ENCODE measurements around the gene PROK2.

Gene PROK2

DNA sequence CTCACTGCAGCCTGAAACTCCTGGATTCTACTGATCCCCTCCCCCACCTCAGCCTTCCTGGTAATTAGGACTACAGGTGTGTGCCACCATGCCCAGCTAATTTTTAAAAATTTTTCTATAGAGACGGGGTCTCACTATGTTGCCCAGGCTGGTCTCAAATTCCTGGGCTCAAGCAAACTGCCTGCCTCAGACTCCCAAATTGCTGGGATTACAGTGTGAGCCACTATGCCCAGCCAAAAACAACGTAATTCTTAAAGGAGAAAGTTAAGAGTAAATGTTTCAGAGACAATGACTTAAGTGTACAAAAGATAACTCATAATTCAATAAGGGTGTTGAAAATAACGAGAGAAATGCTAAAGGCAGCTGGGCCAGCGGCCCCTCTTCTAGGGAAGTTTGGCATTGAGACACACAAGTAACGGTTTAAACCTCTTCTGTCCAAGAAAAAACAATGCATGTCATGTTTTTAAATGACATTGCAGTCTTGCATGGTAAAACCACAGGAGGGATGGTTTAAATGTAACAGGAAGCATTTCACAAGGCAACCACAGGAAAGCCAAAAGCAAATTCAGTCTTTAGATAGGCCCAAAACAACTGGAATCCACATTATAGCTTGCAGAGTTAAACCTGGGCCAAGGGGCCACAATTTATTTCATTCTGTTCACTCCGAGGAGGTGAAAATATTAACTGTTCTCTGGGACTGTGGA is 5.1 kb downstream of the PROK2 start:
- TF ChIP-seq GATA1 (IDR thresholded peaks at IDR 0.05; ENCODE audit: low read depth, low read length), result no peak
- no peak for TF ChIP-seq POLR2A (IDR thresholded peaks at IDR 0.05; ENCODE audit: low read length)
- DNase-seq, result no peak

DNA sequence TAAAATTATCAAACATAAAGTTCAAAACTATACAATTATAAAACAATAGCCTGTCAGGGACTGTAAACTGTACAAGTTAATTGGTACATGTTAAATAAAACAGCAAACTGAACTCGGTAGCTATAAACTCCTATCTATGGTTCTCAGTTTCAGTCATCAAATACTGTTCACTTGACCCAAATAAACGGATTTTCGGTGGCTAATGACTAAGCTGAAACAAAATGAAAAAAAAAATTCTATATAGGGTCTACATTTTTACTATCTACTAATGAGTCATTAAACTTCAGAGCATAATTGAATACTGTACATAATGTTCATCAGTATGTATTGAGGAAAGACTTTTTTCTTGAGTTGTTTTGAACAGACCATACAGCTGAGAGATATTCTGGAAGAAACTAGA is 6.6 kb downstream of the PROK2 start:
- TF ChIP-seq GATA1 (IDR thresholded peaks at IDR 0.05; ENCODE audit: low read depth, low read length) (no peak), POLR2A (IDR thresholded peaks at IDR 0.05; ENCODE audit: low read length) (no peak)
- DNase-seq, result no peak

DNA sequence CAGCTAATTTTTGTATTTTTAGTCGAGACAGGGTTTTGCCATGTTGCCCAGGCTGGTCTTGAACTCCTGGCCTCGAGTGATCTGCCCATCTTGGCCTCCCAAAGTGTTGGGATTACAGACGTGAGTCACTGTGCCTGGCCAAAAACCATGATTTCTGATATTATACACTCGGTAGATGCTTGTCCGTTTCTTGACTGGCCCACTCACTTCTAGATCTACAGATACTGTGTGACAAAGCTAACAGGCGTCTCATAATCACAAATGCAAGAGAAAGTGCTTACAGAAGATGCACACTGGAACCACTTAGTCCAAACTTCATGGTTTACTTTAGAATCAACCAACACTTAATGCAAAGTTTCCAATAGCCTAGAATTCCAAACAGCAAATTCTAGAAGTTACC is 8.4 kb downstream of the PROK2 start:
- no peak for TF ChIP-seq GATA1 (IDR thresholded peaks at IDR 0.05; ENCODE audit: low read depth, low read length)
- no peak for TF ChIP-seq POLR2A (IDR thresholded peaks at IDR 0.05; ENCODE audit: low read length)
- no peak for DNase-seq

DNA sequence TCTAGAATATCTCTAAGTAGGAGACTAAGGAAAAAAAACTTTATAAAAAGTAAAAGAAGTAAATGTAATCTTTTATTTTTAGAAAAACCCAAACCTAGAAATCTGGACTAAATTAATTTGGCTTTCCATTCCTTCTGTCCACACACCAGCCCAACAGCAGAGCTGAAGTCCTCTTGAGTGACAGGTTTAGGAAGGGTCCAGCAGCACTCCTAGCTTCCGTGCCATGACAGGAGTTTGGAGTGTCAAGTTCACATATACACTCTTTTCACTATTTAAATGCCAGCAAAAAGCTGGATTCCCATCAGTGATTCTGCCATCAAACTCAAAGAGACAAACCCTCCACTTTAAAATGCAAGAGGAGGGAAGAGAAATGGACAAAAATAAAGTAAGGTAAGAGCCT is 13.1 kb downstream of the PROK2 start:
- TF ChIP-seq POLR2A (IDR thresholded peaks at IDR 0.05; ENCODE audit: low read length) (no peak), GATA1 (IDR thresholded peaks at IDR 0.05; ENCODE audit: low read depth, low read length) (no peak)
- no peak for DNase-seq

- DNase-seq, result no peak
- no peak for TF ChIP-seq POLR2A (IDR thresholded peaks at IDR 0.05; ENCODE audit: low read length)
These were observed 13.8 kb downstream of the PROK2 start for GRCh38 chr3:71771126-71771525.

GRCh38 chr3:71763426-71763825 is 21.5 kb downstream of the PROK2 start:
- DNase-seq, result no peak
- no peak for TF ChIP-seq POLR2A (IDR thresholded peaks at IDR 0.05; ENCODE audit: low read length)
- no peak for TF ChIP-seq GATA1 (IDR thresholded peaks at IDR 0.05; ENCODE audit: low read depth, low read length)

DNA sequence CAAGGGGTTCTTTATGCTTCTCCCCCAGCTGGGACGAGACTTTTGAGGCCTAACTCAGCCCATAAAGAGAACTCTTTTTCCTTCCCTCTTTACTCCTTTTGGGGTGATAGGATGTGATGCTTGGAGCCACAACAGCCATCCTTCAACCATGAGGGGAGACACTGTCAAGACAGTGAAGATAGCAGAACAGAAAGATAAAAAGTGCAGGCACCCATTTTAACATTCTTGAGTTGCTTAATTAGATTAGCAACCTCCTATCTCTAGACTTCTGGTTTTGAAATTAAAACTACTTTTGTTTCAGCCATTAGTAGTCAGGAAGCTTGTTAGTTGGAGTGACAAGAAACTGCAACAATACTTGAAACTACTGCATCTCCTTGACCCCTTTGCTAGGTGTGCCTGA is 24.8 kb downstream of the PROK2 start:
- no peak for DNase-seq
- TF ChIP-seq POLR2A (IDR thresholded peaks at IDR 0.05; ENCODE audit: low read length), result no peak
- no peak for TF ChIP-seq GATA1 (IDR thresholded peaks at IDR 0.05; ENCODE audit: low read depth, low read length)

- no peak for TF ChIP-seq POLR2A (IDR thresholded peaks at IDR 0.05; ENCODE audit: low read length)
- no peak for TF ChIP-seq GATA1 (IDR thresholded peaks at IDR 0.05; ENCODE audit: low read depth, low read length)
- DNase-seq, result no peak
These were observed 25.5 kb downstream of the PROK2 start for GRCh38 chr3:71759401-71759800.

GRCh38 chr3:71758091-71758490 is 26.9 kb downstream of the PROK2 start:
- no peak for DNase-seq
- no peak for TF ChIP-seq GATA1 (IDR thresholded peaks at IDR 0.05; ENCODE audit: low read depth, low read length)
- TF ChIP-seq POLR2A (IDR thresholded peaks at IDR 0.05; ENCODE audit: low read length), result no peak

GRCh38 chr3:71754610-71755253 is 30.2 kb downstream of the PROK2 start:
- TF ChIP-seq POLR2A (IDR thresholded peaks at IDR 0.05; ENCODE audit: low read length), result no peak
- TF ChIP-seq GATA1 (IDR thresholded peaks at IDR 0.05; ENCODE audit: low read depth, low read length), result no peak
- no peak for DNase-seq

DNA sequence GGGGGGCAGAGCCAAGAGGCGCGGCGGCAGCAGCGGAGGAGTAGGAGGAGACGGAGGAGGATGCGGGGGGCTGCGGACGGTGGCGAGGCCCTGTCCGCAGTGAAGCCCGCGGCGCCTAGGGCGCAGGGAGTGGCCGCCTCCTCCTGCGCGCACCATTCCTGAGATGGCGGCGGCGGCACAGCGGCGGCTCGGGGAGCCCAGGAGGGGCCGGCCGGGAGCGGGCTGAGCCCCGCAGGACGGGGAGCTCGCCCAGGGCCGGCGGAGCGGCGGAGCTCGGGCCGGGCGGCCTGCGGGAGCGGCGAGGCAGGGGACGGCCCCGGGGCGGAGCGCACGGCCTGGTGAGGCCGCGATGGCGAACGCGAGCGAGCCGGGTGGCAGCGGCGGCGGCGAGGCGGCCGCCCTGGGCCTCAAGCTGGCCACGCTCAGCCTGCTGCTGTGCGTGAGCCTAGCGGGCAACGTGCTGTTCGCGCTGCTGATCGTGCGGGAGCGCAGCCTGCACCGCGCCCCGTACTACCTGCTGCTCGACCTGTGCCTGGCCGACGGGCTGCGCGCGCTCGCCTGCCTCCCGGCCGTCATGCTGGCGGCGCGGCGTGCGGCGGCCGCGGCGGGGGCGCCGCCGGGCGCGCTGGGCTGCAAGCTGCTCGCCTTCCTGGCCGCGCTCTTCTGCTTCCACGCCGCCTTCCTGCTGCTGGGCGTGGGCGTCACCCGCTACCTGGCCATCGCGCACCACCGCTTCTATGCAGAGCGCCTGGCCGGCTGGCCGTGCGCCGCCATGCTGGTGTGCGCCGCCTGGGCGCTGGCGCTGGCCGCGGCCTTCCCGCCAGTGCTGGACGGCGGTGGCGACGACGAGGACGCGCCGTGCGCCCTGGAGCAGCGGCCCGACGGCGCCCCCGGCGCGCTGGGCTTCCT is 31.0 kb downstream of the PROK2 start, which contains the start of gene GPR27:
Gene GPR27 (plus strand): TSS at position 155 of the 909 bp plus-strand sequence. CDS start 195 bp downstream, at position 350.
- TF ChIP-seq GATA1 (IDR thresholded peaks at IDR 0.05; ENCODE audit: low read depth, low read length) (no peak), POLR2A (IDR thresholded peaks at IDR 0.05; ENCODE audit: low read length) (no peak)
- peak; percentile 3 to 37 for DNase-seq

- no peak for TF ChIP-seq POLR2A (IDR thresholded peaks at IDR 0.05; ENCODE audit: low read length)
- no peak for TF ChIP-seq GATA1 (IDR thresholded peaks at IDR 0.05; ENCODE audit: low read depth, low read length)
- DNase-seq, result no peak
These were observed 31.9 kb downstream of the PROK2 start for GRCh38 chr3:71752831-71753700.

DNA sequence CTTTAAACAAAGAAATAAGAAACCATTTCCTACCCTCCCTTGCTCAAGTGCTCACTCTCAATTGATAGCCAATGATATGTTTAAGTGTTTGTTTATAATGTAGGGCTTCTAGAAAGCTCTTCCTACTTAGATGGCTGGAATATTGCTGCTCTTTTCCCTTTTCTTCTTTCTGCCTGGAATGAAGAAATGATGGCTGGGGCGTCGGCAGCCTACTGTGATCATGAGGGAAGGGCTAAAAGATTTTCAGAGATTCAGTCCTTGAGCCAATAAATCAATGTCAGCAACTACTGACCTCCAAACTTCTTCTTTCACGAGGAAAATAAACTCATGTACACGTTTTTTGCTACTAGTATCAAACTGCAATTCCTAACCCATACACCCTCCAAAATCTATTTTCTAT is 33.3 kb downstream of the PROK2 start:
- no peak for DNase-seq
- TF ChIP-seq POLR2A (IDR thresholded peaks at IDR 0.05; ENCODE audit: low read length) (no peak), GATA1 (IDR thresholded peaks at IDR 0.05; ENCODE audit: low read depth, low read length) (no peak)
